Natural killer cell treated with Interleukin-12 subunit alpha and Interleukin-12 subunit beta and Interleukin-15 and Interleukin-18, amount 100 ng/mL, for 72 hours (primary cell): ENCODE data around the gene EAF1. TPM values are rescaled to one million over a fixed set of nuclear protein-coding genes. Genes with fewer than 3 reads are reported as not detected.
"Not testable (repeated sequence)": the region's sequence is repeated elsewhere in the genome, so short reads cannot be mapped to it uniquely, and the experiment has no call there.

Experiments
- ATAC-seq, 2 donors: fragments of 150-1000 bp; cut with Tn5 transposase in 1 of 2; sonication (Bioruptor Pico), chemical (Tn5 transposase) in 1 of 2; 2 replicates each; pipeline ENCODE4 v1.10.0; 2021
- DNase-seq: peaks from one replicate; pipeline ENCODE4 v3.0.0; 2022; ENCODE audit warnings: low spot score
- H3K27ac Mint-ChIP-seq, 2 donors: 1 replicate in 1 of 2; 2 replicates in 1 of 2; pipeline ENCODE4 v1.8.0; 2022; ENCODE audit warnings: mixed read lengths in 2 of 2, mild to moderate bottlenecking in 1 of 2, moderate library complexity in 1 of 2
- H3K27me3 Mint-ChIP-seq, 2 donors: 1 replicate in 1 of 2; 2 replicates in 1 of 2; pipeline ENCODE4 v1.8.0; 2022; ENCODE audit warnings: mixed read lengths in 2 of 2
- H3K36me3 Mint-ChIP-seq: one replicate; pipeline ENCODE4 v1.8.0; 2022; ENCODE audit warnings: mixed read lengths
- H3K4me1 Mint-ChIP-seq, 2 donors: 1 replicate in 1 of 2; 2 replicates in 1 of 2; pipeline ENCODE4 v1.8.0; 2022; ENCODE audit warnings: low read depth in 2 of 2, mixed read lengths in 2 of 2, mild to moderate bottlenecking in 1 of 2
- H3K4me3 Mint-ChIP-seq: one replicate; pipeline ENCODE4 v1.8.0; 2022; ENCODE audit warnings: mixed read lengths
- H3K9me3 Mint-ChIP-seq: 2 replicates; pipeline ENCODE4 v1.8.0; 2022; ENCODE audit warnings: mixed read lengths
- total RNA-seq, 2 donors: library from RNA; stranded (reverse); gene quantifications; one replicate each; pipeline ENCODE4 v1.2.3, GENCODE V29; 2022

EAF1 gene
- total RNA-seq, 2 donors from 2014 or later = 41.8 to 74.3 TPM

- ATAC-seq = peak; percentile 66 to 87
These were observed 24.1 kb downstream of the EAF1 start for GRCh38 chr3:15451216-15452113.

GRCh38 chr3:15452156-15452555, 24.8 kb downstream of the EAF1 start:
- ATAC-seq (no peak), DNase-seq (no peak)
- peak overlapping the region in 1 of 2 donors; percentile 91 for H3K27ac Mint-ChIP-seq
- H3K36me3 Mint-ChIP-seq = no peaks in the 10 kb centered on the region
- H3K9me3 Mint-ChIP-seq = no peaks in the 10 kb centered on the region
- H3K4me3 Mint-ChIP-seq = no peak overlapping the region
- H3K27me3 Mint-ChIP-seq = no peaks in the 10 kb centered on the region
- peaks cover 20 to 35% of the 10 kb centered on the region in 2 donors for H3K4me1 Mint-ChIP-seq

More at GRCh38 chr3:15451216-15452113, 24.1 kb downstream of the EAF1 start:
- no peaks in the 10 kb centered on the region for H3K9me3 Mint-ChIP-seq
- H3K4me3 Mint-ChIP-seq = peak overlapping the region; percentile 38
- no peaks in the 10 kb centered on the region for H3K36me3 Mint-ChIP-seq
- no peaks in the 10 kb centered on the region for H3K27me3 Mint-ChIP-seq
- DNase-seq = peak; percentile 78
- peak overlapping the region; percentile 59 to 91 for H3K27ac Mint-ChIP-seq
- peaks cover 20 to 34% of the 10 kb centered on the region in 2 donors for H3K4me1 Mint-ChIP-seq

GRCh38 chr3:15452961-15453360, 25.6 kb downstream of the EAF1 start:
- ATAC-seq = no peak
- Mint-ChIP-seq H3K36me3 (no peaks in the 10 kb centered on the region), H3K9me3 (no peaks in the 10 kb centered on the region), H3K4me3 (no peak overlapping the region), H3K27me3 (no peaks in the 10 kb centered on the region), H3K27ac (peak overlapping the region in 1 of 2 donors; percentile 91), H3K4me1 (peaks cover 20 to 37% of the 10 kb centered on the region in 2 donors)
- no peak for DNase-seq

- no peak for ATAC-seq
- no peak overlapping the region for H3K4me3 Mint-ChIP-seq
- peaks cover 5% of the 10 kb centered on the region for H3K36me3 Mint-ChIP-seq
- no peaks in the 10 kb centered on the region for H3K9me3 Mint-ChIP-seq
- peaks cover 26 to 42% of the 10 kb centered on the region in 2 donors for H3K4me1 Mint-ChIP-seq
- H3K27me3 Mint-ChIP-seq = no peaks in the 10 kb centered on the region
- DNase-seq = no peak
- H3K27ac Mint-ChIP-seq = peak overlapping the region in 1 of 2 donors; percentile 34
These were observed 26.1 kb downstream of the EAF1 start for GRCh38 chr3:15453501-15453900.

- no peaks in the 10 kb centered on the region for H3K27me3 Mint-ChIP-seq
- peaks cover 5% of the 10 kb centered on the region for H3K36me3 Mint-ChIP-seq
- ATAC-seq (no peak), DNase-seq (no peak)
- no peaks in the 10 kb centered on the region for H3K9me3 Mint-ChIP-seq
- no peak overlapping the region for H3K27ac Mint-ChIP-seq
- no peak overlapping the region for H3K4me3 Mint-ChIP-seq
- H3K4me1 Mint-ChIP-seq = peaks cover 26 to 42% of the 10 kb centered on the region in 2 donors
These were observed 26.7 kb downstream of the EAF1 start for GRCh38 chr3:15453991-15454625.

GRCh38 chr3:15454965-15455364, 27.6 kb downstream of the EAF1 start:
- no peaks in the 10 kb centered on the region for H3K27me3 Mint-ChIP-seq
- H3K36me3 Mint-ChIP-seq = peaks cover 5% of the 10 kb centered on the region
- no peaks in the 10 kb centered on the region for H3K9me3 Mint-ChIP-seq
- DNase-seq (no peak), ATAC-seq (no peak)
- H3K4me1 Mint-ChIP-seq = peaks cover 25 to 39% of the 10 kb centered on the region in 2 donors
- no peak overlapping the region for H3K4me3 Mint-ChIP-seq
- H3K27ac Mint-ChIP-seq = no peak overlapping the region

GRCh38 chr3:15455756-15456155, 28.4 kb downstream of the EAF1 start:
- Mint-ChIP-seq H3K36me3 (peaks cover 5% of the 10 kb centered on the region), H3K4me3 (no peak overlapping the region), H3K27ac (peak overlapping the region in 1 of 2 donors; percentile 61), H3K27me3 (no peaks in the 10 kb centered on the region), H3K9me3 (no peaks in the 10 kb centered on the region), H3K4me1 (peaks cover 25 to 41% of the 10 kb centered on the region in 2 donors)
- ATAC-seq = no peak
- no peak for DNase-seq

GRCh38 chr3:15456321-15456720, 28.9 kb downstream of the EAF1 start:
- peaks cover 5% of the 10 kb centered on the region for H3K36me3 Mint-ChIP-seq
- H3K4me1 Mint-ChIP-seq = peaks cover 25 to 41% of the 10 kb centered on the region in 2 donors
- no peaks in the 10 kb centered on the region for H3K27me3 Mint-ChIP-seq
- ATAC-seq (no peak), DNase-seq (no peak)
- no peak overlapping the region for H3K27ac Mint-ChIP-seq
- no peaks in the 10 kb centered on the region for H3K9me3 Mint-ChIP-seq
- H3K4me3 Mint-ChIP-seq = no peak overlapping the region

GRCh38 chr3:15456915-15457314, 29.5 kb downstream of the EAF1 start:
- not testable (repeated sequence) for H3K27ac Mint-ChIP-seq

GRCh38 chr3:15458212-15458780, 30.9 kb downstream of the EAF1 start:
- Mint-ChIP-seq H3K36me3 (peaks cover 5% of the 10 kb centered on the region), H3K4me3 (peak overlapping the region; percentile 35), H3K4me1 (peaks cover 34 to 41% of the 10 kb centered on the region in 2 donors), H3K27ac (peak overlapping the region; percentile 45 to 89), H3K27me3 (no peaks in the 10 kb centered on the region), H3K9me3 (no peaks in the 10 kb centered on the region)
- DNase-seq = no peak
- peak; percentile 66 to 68 for ATAC-seq

More at GRCh38 chr3:15456915-15457314, 29.5 kb downstream of the EAF1 start:
- not testable (repeated sequence) for H3K4me3 Mint-ChIP-seq, H3K36me3 Mint-ChIP-seq, ATAC-seq, H3K9me3 Mint-ChIP-seq, H3K27me3 Mint-ChIP-seq, DNase-seq
- peaks cover 26 to 38% of the 10 kb centered on the region in 2 donors for H3K4me1 Mint-ChIP-seq

GRCh38 chr3:15460891-15461531, 33.6 kb downstream of the EAF1 start:
- no peaks in the 10 kb centered on the region for H3K27me3 Mint-ChIP-seq
- peaks cover 34 to 44% of the 10 kb centered on the region in 2 donors for H3K4me1 Mint-ChIP-seq
- H3K27ac Mint-ChIP-seq = peak overlapping the region; percentile 70 to 71
- H3K4me3 Mint-ChIP-seq = peak overlapping the region; percentile 66
- no peaks in the 10 kb centered on the region for H3K9me3 Mint-ChIP-seq
- ATAC-seq (peak; percentile 49 to 76), DNase-seq (no peak)
- H3K36me3 Mint-ChIP-seq = peaks cover 5% of the 10 kb centered on the region

- Mint-ChIP-seq H3K27me3 (no peaks in the 10 kb centered on the region), H3K4me1 (peaks cover 44 to 50% of the 10 kb centered on the region in 2 donors), H3K9me3 (peaks cover 2% of the 10 kb centered on the region), H3K36me3 (peaks cover 5% of the 10 kb centered on the region), H3K27ac (peak overlapping the region in 1 of 2 donors; percentile 86), H3K4me3 (no peak overlapping the region)
- DNase-seq (no peak), ATAC-seq (no peak)
These were observed 35.1 kb downstream of the EAF1 start for GRCh38 chr3:15462451-15462850.

GRCh38 chr3:15465876-15466585, 38.6 kb downstream of the EAF1 start:
- Mint-ChIP-seq H3K27me3 (no peaks in the 10 kb centered on the region), H3K27ac (peak overlapping the region in 1 of 2 donors; percentile 94), H3K4me3 (no peak overlapping the region), H3K36me3 (no peaks in the 10 kb centered on the region), H3K4me1 (peaks cover 32 to 40% of the 10 kb centered on the region in 2 donors), H3K9me3 (peaks cover 2% of the 10 kb centered on the region)
- no peak for ATAC-seq
- DNase-seq = no peak
